Nucleus accumbens (tissue), 56 donors: ENCODE data around the gene TBC1D22A.

Experiments used
- DNase-seq, 56 donors: peaks; one replicate each; lab custom pipeline; 2025; lab: John Stamatoyannopoulos, UW

TBC1D22A gene

DNA sequence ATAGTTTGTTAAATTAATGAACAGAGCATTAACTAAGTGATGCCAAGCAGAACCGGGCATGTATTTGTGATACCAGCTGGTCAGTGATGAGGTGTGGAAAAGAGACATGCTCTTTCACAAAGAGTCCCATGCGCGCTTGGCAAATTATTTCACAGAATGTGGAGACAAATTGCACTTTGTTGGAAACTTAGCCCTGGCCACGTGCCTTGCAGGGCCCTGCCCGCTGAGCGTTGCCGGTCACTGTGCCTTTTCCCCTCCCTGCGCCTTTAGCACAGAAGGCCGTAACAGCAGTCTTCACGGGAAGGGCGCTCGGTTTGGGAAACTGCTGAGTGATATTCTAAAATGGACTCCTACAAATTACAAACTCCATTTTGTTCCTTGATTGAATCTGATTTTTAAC lies 235.9 kb downstream of the TBC1D22A start:
- no peak for DNase-seq

DNA sequence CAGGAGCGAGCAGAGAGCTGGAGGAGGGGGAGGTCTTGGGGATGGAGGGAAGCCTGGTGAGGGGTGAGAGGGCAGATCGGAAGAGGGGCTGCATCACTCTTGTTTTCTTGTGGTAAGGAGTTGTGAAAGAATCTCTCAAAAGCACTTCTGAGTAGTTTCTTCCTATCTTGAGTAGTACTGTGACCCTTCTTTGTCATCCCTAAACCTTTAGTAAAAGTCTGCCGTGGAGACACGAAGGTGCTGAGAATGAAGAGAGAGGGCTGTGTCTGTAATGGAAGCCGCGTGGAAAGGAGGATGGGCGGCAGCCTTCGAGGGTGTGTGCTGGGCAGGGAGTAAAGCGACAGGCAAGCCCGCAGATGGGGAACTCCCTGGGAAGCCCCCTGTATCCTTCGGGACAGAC lies 237.8 kb downstream of the TBC1D22A start:
- no peak for DNase-seq

DNA sequence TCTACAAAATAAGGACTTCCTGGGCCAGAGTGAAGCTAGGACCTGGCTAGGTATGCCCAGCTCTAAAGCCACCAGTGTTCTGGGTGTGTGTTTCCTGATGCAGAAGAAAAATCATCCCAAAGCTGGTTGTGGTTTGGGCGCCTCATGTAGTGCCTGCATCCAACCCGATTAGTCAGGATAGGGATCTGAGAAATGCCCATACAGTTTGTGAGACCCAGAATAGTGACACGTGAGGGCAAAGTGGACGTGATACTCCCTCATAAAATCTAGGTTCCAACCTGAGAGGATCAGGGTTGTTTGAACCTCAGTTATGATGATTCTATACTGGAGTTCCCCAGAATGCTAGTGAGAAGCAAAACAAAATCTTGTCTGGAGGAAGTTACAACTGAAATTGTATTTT lies 238.4 kb downstream of the TBC1D22A start:
- no peak for DNase-seq

DNA sequence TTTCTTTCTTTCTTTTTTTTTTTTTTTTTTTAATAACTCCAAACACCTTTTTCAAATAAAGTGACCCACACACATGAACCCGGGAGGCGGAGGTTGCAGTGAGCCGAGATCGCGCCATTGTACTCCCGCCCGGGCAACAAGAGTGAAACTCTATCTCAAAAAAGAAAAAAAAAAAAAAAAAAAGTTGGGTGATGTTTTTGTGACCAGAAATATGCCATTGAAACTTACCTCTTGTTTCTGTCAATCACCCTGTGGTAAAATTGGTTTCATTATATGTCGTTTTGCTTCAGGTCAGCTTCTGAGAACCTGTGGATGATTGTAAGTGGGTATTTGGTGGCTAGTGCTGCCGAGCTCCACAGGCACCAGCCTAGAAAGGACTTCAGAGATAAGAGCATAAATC lies 238.8 kb downstream of the TBC1D22A start:
- no peak for DNase-seq

DNA sequence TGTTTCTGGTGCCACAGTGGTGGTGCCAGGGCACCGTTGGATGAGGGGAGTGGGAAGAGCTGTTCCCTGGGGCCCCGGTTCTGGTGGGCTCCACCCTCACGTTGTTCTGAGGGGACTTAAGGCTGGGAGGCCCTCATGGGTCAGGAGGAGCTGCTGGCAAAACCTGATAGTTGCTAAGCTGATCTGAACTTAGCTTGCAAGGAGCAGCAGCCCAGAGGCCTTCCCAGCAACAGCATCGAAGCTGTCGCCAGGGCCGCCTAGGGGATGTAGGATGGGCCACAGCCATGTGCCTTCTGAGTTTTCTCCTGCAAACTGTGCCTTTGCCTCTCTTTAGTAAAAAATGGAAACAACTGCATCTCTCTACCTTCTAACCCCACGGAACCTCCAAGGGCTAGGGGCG lies 240.2 kb downstream of the TBC1D22A start:
- no peak for DNase-seq

DNA sequence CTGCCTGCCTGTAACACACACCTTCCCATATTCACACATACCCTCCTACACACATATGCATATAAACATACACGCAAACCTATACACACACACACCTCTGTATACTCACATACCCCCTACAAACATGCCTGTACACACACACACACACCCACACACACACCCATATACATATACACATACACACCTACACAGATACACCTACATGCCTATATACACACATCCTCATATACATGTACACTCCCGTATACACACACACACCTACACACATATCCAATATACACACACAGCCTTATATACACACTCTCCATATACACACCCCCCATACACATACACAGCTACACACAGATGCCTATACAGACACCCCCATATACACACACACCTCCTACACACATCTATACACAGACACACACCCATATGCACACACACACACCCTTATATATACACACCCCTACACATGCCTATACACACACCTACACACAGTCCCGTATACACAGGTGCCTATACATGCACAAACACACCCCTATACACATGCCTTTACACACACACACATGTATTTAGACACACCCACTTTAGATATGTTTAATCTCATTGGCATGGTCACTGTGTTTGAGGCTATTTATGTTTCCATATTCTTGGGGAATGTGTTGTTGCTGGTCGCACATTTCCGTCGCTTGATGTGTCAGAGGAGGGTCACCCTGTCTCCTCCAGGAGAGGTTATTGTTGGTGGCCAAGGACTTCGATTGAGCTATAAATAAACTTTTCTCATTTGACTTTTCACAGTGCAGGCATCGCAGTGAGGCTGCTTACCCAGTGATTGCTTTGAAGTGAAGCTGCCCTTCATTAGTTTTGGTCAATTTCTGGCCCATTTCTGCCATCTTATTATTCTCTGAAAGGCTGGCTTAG lies 243.3 kb downstream of the TBC1D22A start:
- no peak for DNase-seq

DNA sequence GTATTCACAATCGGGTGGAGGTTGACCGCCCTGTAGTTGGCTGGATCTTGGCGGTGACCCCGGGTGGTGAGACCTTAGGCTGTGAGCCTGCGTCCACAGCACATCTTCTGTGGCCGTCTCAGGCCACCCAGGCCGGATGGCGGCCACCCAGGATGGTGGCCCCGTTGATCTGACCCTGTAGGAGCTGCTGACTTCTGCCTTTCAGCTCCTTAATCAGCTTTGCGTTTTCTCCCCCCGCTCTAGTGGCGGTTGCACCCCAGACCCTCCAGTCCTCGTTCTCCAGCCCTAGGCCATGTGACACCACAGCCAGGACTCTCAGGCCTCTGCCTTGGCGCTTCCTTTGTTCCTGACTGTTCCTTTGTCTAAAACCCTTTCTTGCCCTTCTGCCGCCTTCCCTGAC lies 244.0 kb downstream of the TBC1D22A start:
- DNase-seq = no peak

DNA sequence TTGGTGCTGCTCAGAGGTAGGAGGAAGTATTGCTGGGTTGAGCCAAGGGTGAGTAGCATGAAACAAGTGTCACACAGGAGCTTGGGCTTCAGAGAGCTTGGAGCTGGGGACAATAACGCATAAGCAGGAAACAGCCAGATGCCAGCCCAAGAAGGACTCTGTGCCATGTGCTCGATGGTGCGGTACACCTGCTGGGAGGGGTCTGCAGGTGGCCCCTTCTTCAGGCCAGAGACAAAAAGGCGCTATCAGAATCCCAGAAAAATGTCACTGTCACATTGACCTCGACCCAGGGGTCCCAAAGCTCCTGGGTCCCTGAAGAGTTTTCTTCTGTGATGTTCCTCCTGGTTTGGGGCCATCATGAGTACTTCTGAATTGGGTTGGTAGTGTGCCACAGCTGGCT lies 244.4 kb downstream of the TBC1D22A start:
- no peak for DNase-seq

DNA sequence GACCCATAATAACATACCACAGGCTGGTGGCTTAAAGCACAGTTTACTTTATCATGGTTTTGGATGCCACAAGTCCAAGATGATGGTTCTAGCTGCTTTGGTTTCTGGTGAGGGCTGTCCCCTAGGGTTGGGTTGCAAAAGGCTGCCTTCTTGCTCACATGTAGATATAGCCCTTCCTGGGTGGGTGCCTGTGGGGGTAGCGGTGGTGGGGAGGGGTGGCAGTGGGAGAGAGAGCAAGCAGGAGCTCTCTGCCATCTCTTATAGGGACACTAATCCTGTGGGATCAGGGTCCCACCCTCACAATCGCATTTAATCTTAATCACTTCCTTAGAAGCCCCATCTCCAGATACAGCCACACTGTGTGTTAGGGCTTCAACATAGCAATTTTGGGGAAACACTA lies 245.0 kb downstream of the TBC1D22A start:
- DNase-seq = no peak

DNA sequence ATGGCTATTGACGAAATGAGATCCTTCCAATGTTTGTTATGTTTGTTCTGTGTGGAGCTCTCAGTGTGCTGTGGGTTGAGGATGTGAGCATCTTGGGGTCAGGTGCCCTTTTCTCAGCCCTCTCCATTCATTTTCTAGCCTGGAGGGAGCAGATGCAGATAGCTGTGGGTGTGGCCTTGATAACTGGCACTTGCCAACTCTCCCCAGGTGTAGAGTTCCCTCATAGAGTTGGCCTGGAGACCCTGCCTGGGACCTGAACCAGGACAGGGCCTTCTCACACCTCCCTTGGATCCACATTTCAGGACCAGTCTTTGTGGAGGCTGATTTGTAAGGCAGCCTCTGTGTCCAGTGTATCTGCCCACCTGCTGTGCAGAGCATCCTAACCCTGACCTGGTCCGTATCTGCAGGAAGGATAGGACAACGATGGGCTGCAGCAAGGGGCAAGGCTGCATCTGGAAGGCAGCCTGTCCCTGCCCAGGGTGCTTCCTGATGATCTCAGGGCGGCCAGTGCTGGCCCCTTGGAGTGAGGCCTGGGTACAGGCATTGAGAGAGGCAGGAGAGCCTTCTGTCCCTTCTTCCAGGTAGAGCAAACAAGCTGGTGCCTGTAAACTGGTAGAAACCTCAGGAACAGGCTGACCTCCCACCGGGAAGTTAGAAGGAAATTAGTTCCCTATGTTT lies 245.9 kb downstream of the TBC1D22A start:
- no peak for DNase-seq

DNA sequence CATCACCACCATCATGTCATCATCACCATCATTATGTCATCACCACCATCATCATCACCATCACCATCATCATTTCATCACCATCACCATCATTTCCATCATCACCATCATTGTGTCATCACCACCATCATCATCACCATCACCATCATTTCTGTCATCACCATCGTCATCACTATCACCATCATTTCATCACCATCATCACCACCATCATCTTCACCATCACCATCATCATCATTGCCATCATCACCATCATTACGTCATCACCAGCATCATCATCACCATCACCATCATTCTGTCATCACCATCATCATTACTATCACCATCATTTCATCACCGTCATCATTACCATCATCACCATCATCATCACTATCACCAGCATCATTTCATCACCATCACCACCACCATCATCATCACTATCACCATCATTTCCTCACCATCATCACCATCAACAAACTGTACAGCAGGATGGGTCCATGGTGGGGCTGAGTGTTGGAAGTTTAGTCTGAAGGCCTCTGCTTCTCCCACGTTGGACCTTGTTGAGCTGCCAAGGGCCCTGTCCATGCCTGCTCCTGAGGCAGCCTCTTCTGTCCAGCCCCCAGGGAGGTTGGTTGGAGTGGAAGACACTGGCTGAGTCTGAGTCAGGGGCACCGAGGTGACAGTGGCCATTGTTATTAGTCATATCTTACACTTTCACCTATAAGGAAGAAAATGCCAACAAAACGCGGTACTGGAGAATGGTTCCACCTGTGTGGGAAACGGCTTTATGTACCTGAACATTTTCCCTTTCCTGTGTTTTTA lies 247.1 kb downstream of the TBC1D22A start:
- no peak for DNase-seq

DNA sequence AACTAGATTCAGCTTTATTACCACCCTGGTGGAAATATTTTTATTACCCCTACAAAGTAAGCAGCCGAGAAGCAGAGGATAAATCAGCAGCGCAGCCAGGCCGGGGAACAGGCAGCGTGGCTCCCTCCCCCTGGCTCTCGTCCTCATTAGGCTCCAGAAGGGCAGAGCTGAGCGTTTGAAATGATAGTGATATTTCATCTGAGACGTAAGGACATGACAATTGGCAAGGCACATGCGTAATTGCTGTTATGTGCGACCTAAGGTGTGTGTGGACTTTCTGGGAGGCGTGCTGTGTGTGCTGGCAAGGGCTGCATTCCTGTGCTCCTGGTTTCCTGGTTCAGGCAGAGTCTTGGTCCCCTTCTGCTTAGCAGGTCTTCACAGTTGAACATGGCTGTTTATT lies 247.8 kb downstream of the TBC1D22A start:
- no peak for DNase-seq

DNA sequence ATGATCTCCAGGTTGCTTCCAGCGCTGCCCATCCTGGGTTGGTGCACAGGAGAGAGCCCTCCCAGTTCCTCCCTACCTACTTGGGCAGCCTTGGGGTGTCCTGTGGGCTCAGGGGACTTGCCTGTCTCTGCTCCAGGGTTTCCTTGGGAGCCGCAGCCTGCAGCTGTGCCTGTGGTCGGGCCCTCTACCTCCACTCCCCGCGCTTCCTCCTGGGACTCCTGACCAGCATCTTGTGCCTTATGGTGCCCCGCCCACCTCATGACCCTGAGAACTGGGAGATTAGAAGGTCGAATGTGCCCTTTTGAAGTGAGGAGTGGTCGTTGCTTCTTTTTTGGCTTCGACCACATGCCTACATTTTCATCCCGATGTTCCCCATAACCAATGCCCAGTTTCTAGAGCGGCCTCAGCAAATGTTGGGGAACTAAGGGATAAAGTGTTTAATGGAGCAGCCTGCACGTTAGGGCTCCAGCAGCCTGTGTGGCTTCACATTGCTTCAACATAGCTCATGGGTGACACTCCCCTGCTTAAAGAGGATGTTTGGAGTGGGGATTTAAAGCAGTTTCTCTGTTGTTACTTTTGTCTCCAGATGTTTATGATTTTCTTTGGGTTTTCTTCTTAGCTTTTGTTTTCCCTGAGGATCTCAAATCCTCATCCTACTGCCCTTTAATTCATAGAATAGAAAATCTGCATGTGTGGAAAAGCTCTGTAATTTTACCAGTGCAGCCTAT lies 248.8 kb downstream of the TBC1D22A start:
- no peak for DNase-seq

DNA sequence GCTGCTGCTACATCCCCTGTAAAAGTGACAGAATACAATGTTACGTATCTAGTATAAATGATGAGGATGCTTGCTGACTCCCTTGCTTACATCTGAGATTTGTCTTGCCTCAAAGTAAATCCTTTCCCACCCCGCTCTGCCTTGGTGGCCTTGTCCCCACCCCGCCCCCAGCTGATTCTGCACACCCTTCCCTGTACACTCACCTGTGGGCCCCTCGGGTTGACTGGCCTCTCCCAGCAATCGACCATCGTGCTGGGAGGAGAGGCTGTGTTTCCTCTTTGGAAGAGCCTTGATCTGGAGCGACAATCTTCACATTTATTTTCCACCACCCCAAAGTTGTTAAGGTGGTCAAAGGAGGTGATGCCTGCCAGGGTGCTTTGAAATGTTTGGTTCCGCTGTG lies 249.4 kb downstream of the TBC1D22A start:
- DNase-seq = no peak

DNA sequence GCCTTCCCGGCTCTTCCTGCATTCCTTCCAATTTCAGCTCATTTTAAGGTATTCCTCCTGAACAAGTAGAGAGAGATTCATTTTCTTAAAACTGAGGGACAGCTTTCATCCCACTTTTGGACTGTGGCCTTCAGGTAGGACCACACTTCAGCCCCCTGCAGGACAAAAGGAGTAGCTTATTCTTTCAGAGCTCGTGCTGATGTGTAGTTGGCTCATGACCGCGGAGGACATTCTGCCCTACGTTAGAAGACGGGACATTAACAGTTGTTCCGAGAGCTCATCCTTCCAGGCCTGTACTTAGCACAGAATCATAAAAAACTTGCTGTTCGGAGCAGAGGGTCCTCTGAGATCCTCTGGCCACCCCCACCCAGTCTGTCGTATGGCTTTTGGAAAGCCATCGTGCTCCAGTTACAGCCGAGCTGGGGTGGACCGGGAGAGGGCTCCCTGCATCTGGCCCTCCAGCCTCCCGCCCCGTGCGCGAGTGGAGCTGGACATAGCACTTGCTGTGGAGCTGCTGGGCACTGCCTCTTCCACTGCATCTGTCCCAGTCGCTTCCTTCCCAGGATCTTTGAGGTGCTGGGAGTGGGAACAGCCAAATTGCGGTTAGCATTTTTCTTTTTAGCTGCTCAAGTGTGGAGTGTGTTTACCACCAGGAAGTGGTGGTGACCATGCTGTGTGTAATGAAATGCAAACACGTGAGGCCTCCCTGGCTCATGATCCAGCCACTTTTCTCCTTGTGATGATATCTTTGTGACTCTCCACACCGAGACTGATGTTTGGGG lies 250.3 kb downstream of the TBC1D22A start:
- DNase-seq = no peak

DNA sequence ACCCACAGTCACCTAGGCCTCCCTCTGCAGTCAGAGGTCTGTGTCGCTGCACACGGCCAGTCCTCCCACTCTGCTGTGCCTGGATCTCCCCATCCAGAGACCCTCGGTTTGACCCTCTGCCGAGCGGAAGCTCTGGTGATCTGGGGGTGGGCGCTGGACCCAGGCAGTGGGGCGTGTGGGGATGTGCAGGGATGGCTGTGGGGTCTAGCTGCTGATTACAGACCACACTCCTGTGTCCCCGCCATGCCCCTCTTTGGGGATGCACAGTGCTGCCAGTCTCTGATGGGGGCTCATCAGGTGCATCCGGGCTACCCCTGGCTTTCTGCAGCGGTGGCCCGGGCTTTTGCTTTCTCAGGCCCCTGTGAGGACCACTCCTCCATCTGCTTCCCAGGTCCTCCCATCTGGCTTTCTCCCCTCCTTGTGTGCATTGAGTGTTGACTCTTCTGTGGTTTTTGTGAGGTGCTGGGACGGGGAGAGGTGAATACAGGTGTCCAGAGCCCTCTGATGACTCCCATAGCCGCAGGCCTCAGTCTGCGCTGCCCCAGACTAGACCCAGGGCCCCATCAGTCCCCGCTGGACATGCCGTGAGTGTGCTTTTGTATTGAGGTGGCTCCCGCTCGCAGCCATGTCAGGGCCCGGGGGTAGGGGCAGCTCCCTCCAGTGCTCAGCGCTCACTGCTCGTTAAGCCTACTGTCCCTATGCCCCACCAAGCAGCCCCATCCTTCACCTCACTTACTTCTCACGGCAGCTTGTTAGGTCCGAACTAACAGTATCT lies 251.6 kb downstream of the TBC1D22A start:
- DNase-seq = no peak

DNA sequence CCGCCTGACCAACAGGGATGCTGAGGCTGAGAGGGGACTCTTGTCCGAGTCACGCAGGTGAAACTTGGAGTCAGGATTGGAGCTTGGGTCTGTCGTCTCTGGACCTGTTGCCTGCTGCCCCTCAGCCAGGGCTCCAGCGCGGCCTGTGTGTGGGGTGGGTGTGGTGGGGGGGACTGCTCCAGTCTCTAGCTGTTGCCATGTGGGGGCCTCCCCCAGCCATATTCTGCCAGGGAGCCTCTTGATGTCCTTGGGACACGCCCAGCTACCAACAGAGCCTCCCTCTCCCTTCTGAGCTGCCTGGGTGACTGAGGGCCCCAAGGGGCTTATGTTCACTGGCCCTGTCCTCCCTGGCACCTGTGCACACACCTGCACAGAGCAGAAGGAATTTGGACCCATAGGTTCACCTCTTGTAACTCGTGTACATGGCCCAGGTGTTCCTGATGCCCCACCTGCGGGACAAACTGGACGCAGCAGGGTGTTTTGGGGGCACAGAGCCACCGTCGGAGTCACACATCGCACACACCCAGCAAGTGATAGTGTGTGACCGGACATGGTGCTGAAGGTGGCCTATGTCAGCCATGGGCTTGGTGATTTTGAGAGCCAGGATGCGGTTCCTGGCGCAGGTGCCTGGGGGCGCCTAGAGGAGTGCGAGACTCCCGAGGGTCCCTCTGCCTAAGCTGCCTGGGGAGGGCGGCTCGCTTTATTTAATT lies 252.3 kb downstream of the TBC1D22A start:
- DNase-seq = no peak

DNA sequence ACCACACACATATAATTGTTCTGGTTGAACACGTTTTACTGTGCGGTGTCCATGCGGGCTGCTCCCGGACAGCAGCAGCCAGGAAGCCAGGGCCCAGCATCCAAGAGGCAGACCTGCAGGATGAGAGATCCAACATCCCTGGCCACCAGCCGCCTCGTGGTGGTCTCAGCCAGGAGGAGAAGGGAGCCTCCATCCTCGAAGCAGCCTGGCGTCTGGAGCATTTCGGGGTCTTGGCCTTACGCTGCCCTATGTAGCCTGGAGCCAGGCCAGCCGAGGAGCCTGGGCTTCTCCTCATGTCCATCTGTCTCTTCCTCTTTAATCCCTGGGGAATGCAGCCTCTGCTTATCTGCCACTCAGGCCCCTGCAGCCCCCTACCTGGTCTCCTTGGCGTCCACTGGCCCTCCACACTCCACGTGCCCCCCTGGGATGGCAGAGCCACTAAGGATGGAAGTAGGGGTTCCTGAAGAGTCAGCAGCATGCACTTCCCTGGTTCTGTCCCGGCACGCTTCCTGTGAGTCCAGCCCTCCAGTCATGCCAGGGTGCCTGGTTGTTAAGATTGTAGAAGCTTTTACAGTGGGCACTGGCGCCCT lies 253.2 kb downstream of the TBC1D22A start:
- no peak for DNase-seq
